CD4-positive, alpha-beta T cell (primary cell): ENCODE results near the gene LYPD6. TPM values are rescaled to one million over a fixed set of nuclear protein-coding genes. Genes with fewer than 3 reads are reported as not detected.

Source experiments
- ATAC-seq: fragments of 200-7000 bp; cut with Tn5 transposase; one replicate; pipeline ENCODE4 v1.10.0; 2022; ENCODE audit warnings: mild to moderate bottlenecking; ENCODE audit not compliant: poor library complexity
- CTCF ChIA-PET: fragments of 350-600 bp; sonication (Branson Sonifier 250); formaldehyde crosslinking; loops from one replicate; lab custom pipeline; 2021; ENCODE audit warnings: antibody characterized with exemption, inconsistent platforms; lab: Charles Lee
- POLR2A ChIA-PET: fragments of 350-600 bp; sonication (Branson Sonifier 250); formaldehyde crosslinking; loops from one replicate; lab custom pipeline; 2021; ENCODE audit warnings: antibody characterized with exemption, inconsistent platforms; lab: Charles Lee
- DNase-seq, 14 experiments: peaks; one replicate each; pipeline ENCODE4 v3.0.0-alpha.2; 2013 to 2020; ENCODE audit warnings: mixed read lengths in 2 of 14
- H3K27ac ChIP-seq, 2 donors: one replicate each; pipeline versions ENCODE4 v1.5.1 to v1.7.0; 2013; ENCODE audit warnings: low read length in 2 of 2, low read depth in 1 of 2, mild to moderate bottlenecking in 1 of 2
- H3K27me3 ChIP-seq, 2 experiments: 1 replicate in 1 of 2; 2 replicates in 1 of 2; pipeline versions ENCODE4 v1.6.1 to v1.7.0; 2013; ENCODE audit warnings: low read length in 2 of 2, control low read depth in 1 of 2, mild to moderate bottlenecking in 1 of 2, moderate library complexity in 1 of 2; ENCODE audit not compliant: insufficient read depth in 2 of 2, control insufficient read depth in 1 of 2
- H3K36me3 ChIP-seq: one replicate; pipeline ENCODE4 v1.6.1; 2013; ENCODE audit warnings: low read length, control low read depth; ENCODE audit not compliant: insufficient read depth
- H3K4me1 ChIP-seq: one replicate; pipeline ENCODE4 v1.6.1; 2013; ENCODE audit warnings: low read length, control low read depth; ENCODE audit not compliant: insufficient read depth
- H3K4me3 ChIP-seq: one replicate; pipeline ENCODE4 v1.5.1; 2013; ENCODE audit warnings: mild to moderate bottlenecking, low read length, moderate library complexity
- H3K9me3 ChIP-seq, 2 experiments: 1 replicate in 1 of 2; 2 replicates in 1 of 2; pipeline versions ENCODE4 v1.6.1 to v1.7.0; 2013; ENCODE audit warnings: low read length in 2 of 2, mild to moderate bottlenecking in 2 of 2, control low read depth in 1 of 2, moderate library complexity in 1 of 2; ENCODE audit not compliant: control insufficient read depth in 1 of 2, insufficient read depth in 1 of 2
- H3K27ac Mint-ChIP-seq: one replicate; pipeline ENCODE4 v1.8.0; 2020; ENCODE audit warnings: mixed read lengths
- H3K27me3 Mint-ChIP-seq: one replicate; pipeline ENCODE4 v1.8.0; 2021; ENCODE audit warnings: mixed read lengths
- H3K36me3 Mint-ChIP-seq: one replicate; pipeline ENCODE4 v1.8.0; 2021; ENCODE audit warnings: low read depth, mixed read lengths
- H3K4me1 Mint-ChIP-seq: one replicate; pipeline ENCODE4 v1.8.0; 2021; ENCODE audit warnings: low read depth, mixed read lengths
- H3K4me3 Mint-ChIP-seq: one replicate; pipeline ENCODE4 v1.8.0; 2020; ENCODE audit warnings: mild to moderate bottlenecking, mixed read lengths
- H3K9me3 Mint-ChIP-seq: one replicate; pipeline ENCODE4 v1.8.0; 2020; ENCODE audit warnings: mixed read lengths
- CTCF ChIP-seq: fragments of 200-600 bp; IDR thresholded peaks from one replicate; pipeline ENCODE4 v1.8.0; 2022; ENCODE audit warnings: antibody characterized with exemption, mild to moderate bottlenecking
- intact Hi-C, 2 experiments: fragments of 100-400 bp; cut with DNase I in 1 of 2; cut with micrococcal nuclease in 1 of 2; formaldehyde crosslinking; loops; one replicate each; pipeline versions ENCODE4 v1.15.1 to v1.9.0; 2023 to 2025; cut with DNase I, micrococcal nuclease
- total RNA-seq, 174 experiments: library from RNA in 2 of 174; stranded (reverse) in 2 of 174; gene quantifications; one replicate each; pipeline ENCODE4 v1.2.3 and lab custom pipeline; 2021 to 2026

Gene LYPD6
- total RNA-seq, 2 experiments from 2014 or later, result not detected

- ChIA-PET CTCF (no interaction called here), POLR2A (no interaction called here)
- Histone ChIP-seq H3K9me3 (no peaks in the 10 kb centered on the region), H3K4me3 (no peak overlapping the region), H3K27ac (no peak overlapping the region), H3K4me1 (no peaks in the 10 kb centered on the region), H3K27me3 (no peaks in the 10 kb centered on the region), H3K36me3 (no peaks in the 10 kb centered on the region)
- no peaks in the 10 kb centered on the region for H3K27me3 Mint-ChIP-seq
- no peaks in the 10 kb centered on the region for H3K9me3 Mint-ChIP-seq
- ATAC-seq (no peak), DNase-seq (no peak)
- intact Hi-C loops, result no loop called here
- H3K4me1 Mint-ChIP-seq, result no peaks in the 10 kb centered on the region
- H3K36me3 Mint-ChIP-seq, result no peaks in the 10 kb centered on the region
- TF ChIP-seq CTCF, result no peak
- no peak overlapping the region for H3K27ac Mint-ChIP-seq
- no peak overlapping the region for H3K4me3 Mint-ChIP-seq
Observed at GRCh38 chr2:149393614-149394013, 63.2 kb downstream of the LYPD6 start.

- no peak overlapping the region for H3K27ac Mint-ChIP-seq
- DNase-seq, result no peak
- no peak for TF ChIP-seq CTCF
- no peaks in the 10 kb centered on the region for H3K36me3 Mint-ChIP-seq
- Histone ChIP-seq H3K27ac (no peak overlapping the region), H3K27me3 (no peaks in the 10 kb centered on the region), H3K9me3 (no peaks in the 10 kb centered on the region), H3K36me3 (no peaks in the 10 kb centered on the region), H3K4me1 (no peaks in the 10 kb centered on the region), H3K4me3 (no peak overlapping the region)
- no peaks in the 10 kb centered on the region for H3K9me3 Mint-ChIP-seq
- no peak overlapping the region for H3K4me3 Mint-ChIP-seq
- ChIA-PET CTCF (no interaction called here), POLR2A (no interaction called here)
- H3K4me1 Mint-ChIP-seq, result no peaks in the 10 kb centered on the region
- no peak for ATAC-seq
- no peaks in the 10 kb centered on the region for H3K27me3 Mint-ChIP-seq
- intact Hi-C loops, result no loop called here
Observed at GRCh38 chr2:149394864-149395263, 64.5 kb downstream of the LYPD6 start.

- intact Hi-C loops, result no loop called here
- TF ChIP-seq CTCF, result no peak
Observed at GRCh38 chr2:149399934-149400615, 69.7 kb downstream of the LYPD6 start.

More at GRCh38 chr2:149399934-149400615, 69.7 kb downstream of the LYPD6 start:
- no peaks in the 10 kb centered on the region for H3K27me3 ChIP-seq
- ChIA-PET POLR2A (no interaction called here), CTCF (no interaction called here)
- H3K27ac Mint-ChIP-seq, result no peak overlapping the region
- H3K4me3 ChIP-seq, result no peak overlapping the region
- DNase-seq (no peak), ATAC-seq (no peak)
- no peaks in the 10 kb centered on the region for H3K9me3 ChIP-seq
- H3K4me3 Mint-ChIP-seq, result no peak overlapping the region
- no peaks in the 10 kb centered on the region for H3K36me3 ChIP-seq
- no peaks in the 10 kb centered on the region for H3K27me3 Mint-ChIP-seq
- no peaks in the 10 kb centered on the region for H3K4me1 ChIP-seq
- no peaks in the 10 kb centered on the region for H3K36me3 Mint-ChIP-seq
- peaks cover 3% of the 10 kb centered on the region for H3K9me3 Mint-ChIP-seq
- no peaks in the 10 kb centered on the region for H3K4me1 Mint-ChIP-seq
- H3K27ac ChIP-seq, result no peak overlapping the region
